HG03432 (cell line): ENCODE results near the gene CD200.
"Not testable (repeated sequence)": the region's sequence is repeated elsewhere in the genome, so short reads cannot be mapped to it uniquely, and the experiment has no call there.

Experiments used
- ATAC-seq: cut with Tn5 transposase; IDR thresholded peaks from one replicate; pipeline ENCODE4 v1.9.1; 2021; ENCODE audit warnings: mild to moderate bottlenecking, moderate library complexity; ENCODE audit not compliant: unreplicated experiment

Gene CD200

GRCh38 chr3:112357930-112358780 is 25.2 kb downstream of the CD200 start:
- peak; percentile 49 for ATAC-seq

GRCh38 chr3:112360561-112360960 is 27.6 kb downstream of the CD200 start:
- no peak for ATAC-seq

GRCh38 chr3:112362221-112362620 is 29.3 kb downstream of the CD200 start:
- no peak for ATAC-seq

- ATAC-seq: peak; percentile 77
Measured at GRCh38 chr3:112364291-112364690, 31.3 kb downstream of the CD200 start.

- ATAC-seq: no peak
Measured at GRCh38 chr3:112365035-112365434, 32.1 kb downstream of the CD200 start.

- ATAC-seq: no peak
Measured at GRCh38 chr3:112365636-112366035, 32.7 kb downstream of the CD200 start.

GRCh38 chr3:112366522-112366921 is 33.6 kb downstream of the CD200 start:
- no peak for ATAC-seq

GRCh38 chr3:112371569-112371968 is 38.6 kb downstream of the CD200 start:
- no peak for ATAC-seq

- ATAC-seq: no peak
Measured at GRCh38 chr3:112372396-112372795, 39.4 kb downstream of the CD200 start.

GRCh38 chr3:112373476-112373875 is 40.5 kb downstream of the CD200 start:
- no peak for ATAC-seq

GRCh38 chr3:112373924-112374323 is 41.0 kb downstream of the CD200 start:
- ATAC-seq: no peak

- ATAC-seq: no peak
Measured at GRCh38 chr3:112374333-112374734, 41.4 kb downstream of the CD200 start.

- ATAC-seq: no peak
Measured at GRCh38 chr3:112375117-112375516, 42.2 kb downstream of the CD200 start.

GRCh38 chr3:112376241-112376911 is 43.4 kb downstream of the CD200 start:
- no peak for ATAC-seq

- no peak for ATAC-seq
Measured at GRCh38 chr3:112376992-112377391, 44.0 kb downstream of the CD200 start.

- ATAC-seq: no peak
Measured at GRCh38 chr3:112377568-112378071, 44.7 kb downstream of the CD200 start.

GRCh38 chr3:112378347-112378746 is 45.4 kb downstream of the CD200 start:
- ATAC-seq: not testable (repeated sequence)

GRCh38 chr3:112379020-112379690 is 46.2 kb downstream of the CD200 start:
- no peak for ATAC-seq

- ATAC-seq: no peak
Measured at GRCh38 chr3:112381673-112382542, 49.0 kb downstream of the CD200 start.

GRCh38 chr3:112382543-112383160 is 49.7 kb downstream of the CD200 start:
- no peak for ATAC-seq
